IPS DF 6.9 (cell line): Measurements from ENCODE around the gene ISLR2.

Source experiments
- DNase-seq: peaks from one replicate; pipeline ENCODE4 v3.0.0-alpha.2; 2013; ENCODE audit warnings: low read depth, low spot score
- H3K27ac ChIP-seq: one replicate; pipeline ENCODE4 v1.5.1; 2013; ENCODE audit warnings: low read length, control low read depth
- H3K27me3 ChIP-seq: 2 replicates; pipeline ENCODE4 v1.6.1; 2013; ENCODE audit warnings: mild to moderate bottlenecking, low read length; ENCODE audit not compliant: control insufficient read depth, insufficient read depth
- H3K36me3 ChIP-seq: 2 replicates; pipeline ENCODE4 v1.6.1; 2013; ENCODE audit warnings: low read length; ENCODE audit not compliant: control insufficient read depth, insufficient read depth
- H3K4me1 ChIP-seq: 2 replicates; pipeline ENCODE4 v1.6.1; 2013; ENCODE audit warnings: low read length; ENCODE audit not compliant: control insufficient read depth, insufficient read depth
- H3K4me3 ChIP-seq: 2 replicates; pipeline ENCODE4 v1.5.1; 2013; ENCODE audit warnings: mild to moderate bottlenecking, low read length
- H3K9me3 ChIP-seq: 2 replicates; pipeline ENCODE4 v1.6.1; 2013; ENCODE audit warnings: low read length, inconsistent platforms; ENCODE audit not compliant: control insufficient read depth, insufficient read depth
- WGBS: extraction: QIAGEN DNeasy Blood & Tissue Kit; methylation state at CpG from one replicate; pipeline ENCODE4 v1.1.7; 2013; ENCODE audit warnings: mixed read lengths, missing lambda C conversion rate; ENCODE audit not compliant: insufficient read length, insufficient coverage; 5-methylcytosine and 5-hydroxymethylcytosine counted together

The ISLR2 gene

DNA sequence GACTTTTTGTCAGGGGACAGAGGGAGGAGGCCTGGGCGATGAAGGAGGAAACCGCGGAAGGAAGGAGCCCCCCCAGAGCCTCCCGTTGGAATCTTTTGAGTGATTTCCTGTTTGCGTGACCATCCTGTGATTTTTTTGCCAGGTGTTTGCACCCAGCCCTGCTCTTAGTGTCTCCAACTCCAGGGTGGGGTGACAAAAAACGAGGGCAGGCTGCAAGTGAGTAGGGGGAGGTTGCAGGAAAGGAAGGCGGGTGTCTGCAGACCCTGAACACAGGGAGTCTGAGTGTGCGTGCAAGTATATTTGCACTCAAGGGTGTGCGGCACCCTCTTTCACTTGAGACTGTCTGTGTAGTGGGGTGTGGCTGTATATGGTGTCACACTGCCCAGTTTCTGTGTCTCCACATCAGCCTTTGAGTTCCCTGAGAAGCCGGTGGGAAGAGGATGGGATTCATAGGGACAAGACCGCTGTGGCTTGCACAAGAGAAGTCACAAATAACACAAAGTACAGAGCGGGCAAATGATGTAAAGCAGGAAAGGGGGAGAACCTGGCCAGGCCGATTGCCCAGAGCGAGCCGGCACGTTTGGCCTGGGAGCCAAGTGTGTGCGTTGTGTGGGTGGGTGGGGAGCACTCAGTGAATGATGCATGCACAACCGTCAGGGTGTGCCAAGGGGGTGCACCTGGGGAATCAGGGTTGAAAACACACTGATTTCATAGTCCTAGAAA is 6.6 kb downstream of the ISLR2 start:
- WGBS = no CpG with 5 or more reads among the region's 18 CpGs
- Histone ChIP-seq H3K4me3 (peak overlapping the region; percentile 28; the same call in 1 of the 2 replicates), H3K36me3 (peaks cover 2% of the 10 kb centered on the region; the same call in 1 of the 2 replicates), H3K9me3 (no peaks in the 10 kb centered on the region), H3K4me1 (peaks cover 16% of the 10 kb centered on the region), H3K27ac (no peak overlapping the region), H3K27me3 (peaks cover 44% of the 10 kb centered on the region)
- no peak for DNase-seq

DNA sequence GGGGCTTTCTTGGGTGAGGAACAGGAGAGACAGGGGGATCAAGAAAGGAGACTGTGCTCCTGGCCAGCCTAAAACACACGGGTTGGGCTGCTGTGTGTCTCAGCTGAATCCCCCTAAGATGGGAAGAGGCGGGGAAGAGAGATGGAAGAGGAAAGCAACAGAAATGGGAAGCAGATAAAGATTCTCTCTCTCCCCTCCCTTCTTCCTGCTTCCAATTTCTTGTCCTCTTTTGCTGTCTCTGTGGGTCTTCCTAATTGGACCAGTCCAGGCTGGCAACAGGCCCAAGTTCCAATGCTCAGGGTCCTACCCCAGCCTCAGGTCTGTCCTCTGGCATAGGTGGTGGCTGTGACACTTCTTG is 7.1 kb downstream of the ISLR2 start:
- peaks cover 2% of the 10 kb centered on the region; the same call in 1 of the 2 replicates for H3K36me3 ChIP-seq
- no peak overlapping the region for H3K4me3 ChIP-seq
- no peak for DNase-seq
- H3K9me3 ChIP-seq = no peaks in the 10 kb centered on the region
- no CpG with 5 or more reads among the region's 2 CpGs for WGBS
- no peak overlapping the region for H3K27ac ChIP-seq
- peaks cover 39% of the 10 kb centered on the region for H3K27me3 ChIP-seq
- H3K4me1 ChIP-seq = peaks cover 16% of the 10 kb centered on the region

DNA sequence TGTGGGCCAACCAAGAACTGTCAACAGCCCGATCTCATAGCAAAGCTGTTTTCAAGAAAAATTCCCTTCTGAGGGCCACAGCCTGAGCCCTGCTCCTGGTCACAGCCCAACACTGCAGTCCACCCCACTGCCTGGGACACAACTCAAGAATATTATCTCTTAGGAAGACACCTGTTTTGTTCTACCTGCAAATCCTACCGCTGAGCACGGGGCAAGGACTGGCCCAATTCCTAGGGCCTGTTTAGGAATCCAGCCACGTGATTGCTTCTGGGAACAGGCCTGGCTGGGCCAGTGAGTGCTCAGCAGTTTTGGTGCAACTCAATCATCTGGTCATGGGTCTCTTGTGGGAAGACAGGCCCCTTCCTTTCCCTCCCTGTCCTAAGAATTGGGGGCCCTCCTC is 8.3 kb downstream of the ISLR2 start:
- Histone ChIP-seq H3K27ac (no peak overlapping the region), H3K27me3 (peaks cover 27% of the 10 kb centered on the region), H3K36me3 (no peaks in the 10 kb centered on the region), H3K9me3 (no peaks in the 10 kb centered on the region), H3K4me1 (peaks cover 9% of the 10 kb centered on the region; the same call in 1 of the 2 replicates), H3K4me3 (no peak overlapping the region)
- no CpG with 5 or more reads among the region's 4 CpGs for WGBS
- no peak for DNase-seq

DNA sequence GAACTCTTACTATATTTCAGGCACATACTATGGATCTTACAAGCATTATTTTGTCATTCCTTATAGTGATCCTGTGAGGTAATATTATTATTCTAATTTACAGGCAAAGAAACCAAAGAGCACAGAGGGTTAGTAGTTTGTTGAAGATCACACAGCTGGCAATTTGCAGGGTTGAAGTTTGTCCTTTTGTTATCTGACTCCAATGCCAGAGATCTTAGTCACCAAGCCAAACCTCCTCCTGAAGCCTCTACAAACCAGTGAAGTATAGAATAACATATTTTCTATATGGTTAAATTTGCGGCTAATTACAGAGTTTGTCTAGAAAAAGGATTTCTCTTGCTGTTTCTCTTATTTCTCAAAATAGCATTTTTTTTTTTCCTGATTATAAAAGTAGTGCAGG is 11.2 kb downstream of the ISLR2 start:
- Histone ChIP-seq H3K4me3 (no peak overlapping the region), H3K27ac (no peak overlapping the region), H3K27me3 (peaks cover 11% of the 10 kb centered on the region; the same call in 1 of the 2 replicates), H3K4me1 (peaks cover 7% of the 10 kb centered on the region; the same call in 1 of the 2 replicates), H3K9me3 (no peaks in the 10 kb centered on the region), H3K36me3 (no peaks in the 10 kb centered on the region)
- no peak for DNase-seq
- WGBS = no CpG with 5 or more reads among the region's 1 CpG

DNA sequence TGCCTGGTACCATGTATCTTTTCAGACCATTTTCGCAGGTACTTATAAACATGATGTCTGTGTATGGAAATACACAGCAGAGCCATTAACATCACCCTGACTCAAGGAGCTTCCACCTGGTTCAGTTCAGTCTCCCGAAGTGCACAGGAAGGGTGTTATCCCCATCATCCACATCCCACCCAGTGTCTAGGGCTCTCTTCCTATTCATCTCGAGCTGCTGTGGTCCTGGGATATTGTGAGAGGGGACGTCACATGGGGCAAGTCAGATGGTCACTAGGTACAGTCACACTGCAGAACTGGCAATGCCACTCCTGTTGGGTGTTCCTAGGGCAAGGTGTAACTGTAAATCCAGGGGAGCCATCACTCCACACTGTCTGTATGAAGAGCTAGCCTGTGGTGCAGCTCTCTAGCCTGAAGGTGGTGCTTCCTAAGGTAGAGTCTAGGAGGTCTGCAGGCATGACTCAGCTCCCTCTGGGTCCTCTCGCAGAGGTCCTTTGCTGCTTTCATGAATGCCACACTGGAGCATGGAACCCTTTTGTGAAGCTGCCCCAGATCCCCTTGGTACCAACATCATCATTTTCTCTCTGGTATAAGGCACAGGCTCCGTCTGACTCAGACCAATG is 13.9 kb downstream of the ISLR2 start:
- Histone ChIP-seq H3K27me3 (no peaks in the 10 kb centered on the region), H3K4me3 (no peak overlapping the region), H3K36me3 (no peaks in the 10 kb centered on the region), H3K27ac (no peak overlapping the region), H3K9me3 (no peaks in the 10 kb centered on the region), H3K4me1 (0 out of 2 replicates have a peak, but pooled peaks cover 3% of the 10 kb centered on the region)
- DNase-seq = no peak
- WGBS = no CpG with 5 or more reads among the region's 6 CpGs

DNA sequence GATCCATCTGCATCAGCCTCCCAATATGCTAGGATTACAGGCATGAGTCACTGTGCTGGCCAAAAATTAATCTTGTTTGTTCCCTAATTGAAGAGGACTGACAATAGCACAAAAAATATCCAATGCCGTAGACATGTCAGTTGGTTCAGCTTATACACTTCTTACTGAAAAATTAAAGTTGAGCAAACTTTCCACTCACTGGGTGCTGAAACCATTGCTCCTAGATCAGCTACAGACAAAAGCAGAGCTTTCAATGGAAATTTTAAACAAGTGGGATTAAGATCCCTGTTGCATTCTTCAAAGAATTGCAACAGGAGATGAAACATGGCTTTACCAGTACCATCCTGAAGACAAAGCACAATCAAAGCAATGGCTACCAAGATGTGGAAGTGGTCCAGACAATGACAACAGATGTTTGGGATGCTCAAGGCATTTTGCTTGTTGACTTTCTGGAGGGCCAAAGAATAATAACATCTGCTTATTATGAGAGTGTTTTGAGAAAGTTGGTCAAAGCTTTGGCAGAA is 16.0 kb downstream of the ISLR2 start:
- H3K4me1 ChIP-seq = no peaks in the 10 kb centered on the region
- DNase-seq = no peak
- no peak overlapping the region for H3K4me3 ChIP-seq
- H3K9me3 ChIP-seq = no peaks in the 10 kb centered on the region
- WGBS = no CpG with 5 or more reads among the region's 1 CpG
- H3K27me3 ChIP-seq = no peaks in the 10 kb centered on the region
- H3K36me3 ChIP-seq = no peaks in the 10 kb centered on the region
- H3K27ac ChIP-seq = no peak overlapping the region

DNA sequence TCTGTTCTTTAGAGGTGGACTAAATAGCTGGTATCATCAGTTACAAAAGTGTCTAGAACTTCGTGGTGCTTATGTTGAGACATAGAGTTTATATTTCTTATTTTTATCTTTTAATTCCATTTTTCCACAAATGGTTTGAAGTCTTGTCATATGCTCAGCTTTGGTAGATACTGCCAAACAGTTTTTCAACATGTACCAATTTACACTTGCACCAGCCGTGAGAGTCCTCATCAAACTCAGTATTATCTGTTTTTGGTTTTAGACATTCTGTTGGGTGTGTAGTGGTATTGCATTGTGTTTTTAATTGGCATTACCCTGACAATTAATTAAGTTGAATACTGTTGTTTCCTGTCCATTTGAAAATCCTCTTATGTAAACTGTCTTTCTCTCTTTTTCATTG is 16.7 kb downstream of the ISLR2 start:
- Histone ChIP-seq H3K27ac (no peak overlapping the region), H3K36me3 (no peaks in the 10 kb centered on the region), H3K9me3 (no peaks in the 10 kb centered on the region), H3K27me3 (no peaks in the 10 kb centered on the region), H3K4me1 (no peaks in the 10 kb centered on the region), H3K4me3 (no peak overlapping the region)
- DNase-seq = no peak
- no CpG with 5 or more reads among the region's 2 CpGs for WGBS

DNA sequence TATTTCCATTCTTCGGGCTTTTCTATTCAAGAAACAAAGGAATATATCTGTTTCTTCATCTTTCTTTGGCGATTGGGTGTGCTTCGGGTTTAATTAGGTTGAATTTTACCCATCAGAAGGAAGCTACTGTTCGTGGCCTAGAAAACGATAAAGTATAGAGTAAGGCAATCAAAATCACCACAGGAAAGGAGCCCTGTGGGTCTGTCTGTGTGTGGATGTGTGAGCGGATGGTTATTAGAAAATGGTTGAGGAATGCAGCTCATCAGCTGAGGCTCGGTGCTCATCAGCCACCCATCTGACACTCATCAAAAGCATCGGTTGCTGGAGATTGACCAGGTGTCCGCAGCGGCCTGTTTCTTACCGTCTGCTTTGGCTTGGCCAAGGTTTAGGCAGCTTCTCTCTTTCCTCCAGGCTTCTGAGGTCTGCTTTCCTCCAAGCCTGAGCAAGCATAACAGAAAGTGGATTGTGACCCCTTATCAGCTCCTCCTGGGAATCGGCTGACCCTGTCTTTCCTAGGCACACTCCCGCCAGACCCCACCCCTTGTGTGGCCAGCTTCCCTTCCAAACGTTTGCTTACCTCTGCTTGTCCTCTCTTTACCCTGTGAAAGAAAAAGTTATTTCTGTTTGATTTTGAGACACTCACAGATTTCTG is 25.5 kb downstream of the ISLR2 start:
- Histone ChIP-seq H3K4me1 (no peaks in the 10 kb centered on the region), H3K9me3 (no peaks in the 10 kb centered on the region), H3K27me3 (no peaks in the 10 kb centered on the region), H3K36me3 (no peaks in the 10 kb centered on the region), H3K4me3 (no peak overlapping the region), H3K27ac (no peak overlapping the region)
- DNase-seq = no peak
- WGBS = no CpG with 5 or more reads among the region's 14 CpGs

DNA sequence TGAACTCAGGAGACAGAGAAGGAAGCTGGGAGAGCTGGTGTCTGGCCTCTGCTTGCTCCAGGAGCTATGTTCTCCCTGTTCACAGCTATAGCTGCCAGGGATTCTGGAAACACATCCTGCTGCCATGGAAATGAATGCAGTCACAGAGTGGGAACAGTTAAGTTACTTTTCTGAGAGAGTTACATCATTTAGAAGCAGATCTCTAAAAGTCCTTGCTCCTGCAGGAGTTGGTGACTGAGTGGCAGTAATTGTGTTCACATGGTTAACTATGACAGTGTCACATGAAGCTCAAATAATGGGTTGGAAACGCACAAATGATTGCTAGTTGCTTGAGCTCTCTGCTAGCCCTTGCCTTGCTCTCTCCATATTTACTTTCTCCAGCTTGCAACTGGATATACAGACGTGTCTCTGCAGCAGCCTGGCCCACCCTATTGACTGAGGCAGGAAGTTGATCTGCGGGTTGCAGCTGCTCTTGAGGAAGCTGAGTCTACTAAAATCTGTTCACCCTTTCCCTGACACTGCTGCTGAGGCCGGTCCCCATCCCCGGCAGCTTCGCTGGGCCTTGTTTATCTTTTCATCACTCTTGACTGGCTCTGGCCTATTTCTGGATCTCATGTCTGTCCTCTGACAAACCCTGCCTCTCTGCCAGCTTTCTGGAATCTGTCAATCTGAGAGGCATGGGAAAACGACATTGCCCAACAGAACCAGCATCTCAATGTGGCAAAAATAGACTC is 26.5 kb downstream of the ISLR2 start:
- no CpG with 5 or more reads among the region's 7 CpGs for WGBS
- Histone ChIP-seq H3K27me3 (no peaks in the 10 kb centered on the region), H3K4me3 (no peak overlapping the region), H3K4me1 (no peaks in the 10 kb centered on the region), H3K9me3 (no peaks in the 10 kb centered on the region), H3K27ac (no peak overlapping the region), H3K36me3 (no peaks in the 10 kb centered on the region)
- no peak for DNase-seq
